ENCODE measurements around the gene UGT1A5. TPM values are rescaled to one million over a fixed set of nuclear protein-coding genes. Genes with fewer than 3 reads are reported as not detected.
A peak's percentile ranks its signal among the peaks of the same experiment; 100 is the strongest.

UGT1A5 gene
- total RNA-seq, 1 experiment from 2014 or later = not detected

GRCh38 chr2:233813236-233814055 lies 100.7 kb downstream of the UGT1A5 start (continued):
- TF ChIP-seq ZBTB33 (IDR thresholded peaks at IDR 0.05; ENCODE audit: extremely low read depth, insufficient replicate concordance, low read length) (no peak), SRF (IDR thresholded peaks at IDR 0.05; ENCODE audit: low read depth) (no peak), CEBPB (IDR thresholded peaks at IDR 0.05; ENCODE audit: low read depth) (no peak), YY1 (IDR thresholded peaks at IDR 0.05; ENCODE audit: extremely low read depth, insufficient replicate concordance, low read depth, low read length) (no peak), FOSL1 (IDR thresholded peaks at IDR 0.05; ENCODE audit: low read depth) (no peak), ZFX (IDR thresholded peaks at IDR 0.05) (no peak)

GRCh38 chr2:233814056-233814835 lies 101.5 kb downstream of the UGT1A5 start:
- no peaks in the 10 kb centered on the region for H3K27me3 ChIP-seq (ENCODE audit: insufficient read depth, low read length)
- H2AFZ ChIP-seq (ENCODE audit: low read depth, low read length, poor library complexity, severe bottlenecking) = no peak overlapping the region
- DNase-seq (ENCODE audit: low read depth, low spot score) (peak; percentile 24), ATAC-seq (peak; percentile 85)
- TF ChIP-seq ZBTB33 (IDR thresholded peaks at IDR 0.05; ENCODE audit: extremely low read depth, insufficient replicate concordance, low read length) = no peak
- peak; percentile 49 for TF ChIP-seq SP1 (IDR thresholded peaks at IDR 0.05; ENCODE audit: low read depth)
- TF ChIP-seq SRF (IDR thresholded peaks at IDR 0.05; ENCODE audit: low read depth) = no peak
- TF ChIP-seq REST (IDR thresholded peaks at IDR 0.05; ENCODE audit: low read depth) = no peak
- TF ChIP-seq CTCF (IDR thresholded peaks at IDR 0.05 in 2 of 3, conservative IDR thresholded peaks at IDR 0.05 in 1 of 3; ENCODE audit: borderline replicate concordance in 1 of 3, insufficient read depth in 1 of 3, low read depth in 2 of 3, low read length in 2 of 3) = 0 out of 6 replicates have a peak, but pooled peaks of 1 of the 3 experiments have one; percentile 8
- no peak for TF ChIP-seq CBX3 (IDR thresholded peaks at IDR 0.05; ENCODE audit: low read depth)
- TF ChIP-seq YY1 (IDR thresholded peaks at IDR 0.05; ENCODE audit: extremely low read depth, insufficient replicate concordance, low read depth, low read length) = peak; percentile 10
- H3K4me3 ChIP-seq (replicated peaks in 1 of 2; ENCODE audit: low read depth in 1 of 2, low read length in 2 of 2) = no peak overlapping the region
- H3K9ac ChIP-seq (ENCODE audit: low read length) = no peak overlapping the region
- no peaks in the 10 kb centered on the region for H3K9me3 ChIP-seq (ENCODE audit: control insufficient read depth in 1 of 2, insufficient read depth in 1 of 2, low read depth in 1 of 2, low read length in 2 of 2)
- ChIA-PET CTCF (no interaction called here), POLR2A (no interaction called here), RAD21 (ENCODE audit: low non-redundant PET in 1 of 2, low total read pairs in 2 of 2, uncharacterized antibody in 2 of 2, unreplicated experiment in 2 of 2) (no interaction called here)
- BruUV-seq (replicated peaks) = no TSS peak
- no peaks in the 10 kb centered on the region for H3K36me3 ChIP-seq (ENCODE audit: control insufficient read depth in 1 of 2, insufficient read depth in 2 of 2, low read length in 2 of 2)
- no peak overlapping the region for H3K4me2 ChIP-seq (ENCODE audit: low read length)
- no peaks in the 10 kb centered on the region for H3K4me1 ChIP-seq (ENCODE audit: control insufficient read depth in 1 of 2, insufficient read depth in 2 of 2, low read length in 2 of 2)
- no peaks in the 10 kb centered on the region for H4K20me1 ChIP-seq (ENCODE audit: insufficient read depth)
- no peak overlapping the region for H3K27ac ChIP-seq (ENCODE audit: low read depth, low read length)
- no peaks in the 10 kb centered on the region for H3K79me2 ChIP-seq (ENCODE audit: insufficient read depth, low read length)
- intact Hi-C loops (cut with micrococcal nuclease) = no loop called here
- H3K9me2 ChIP-seq (ENCODE audit: insufficient read depth) = no peaks in the 10 kb centered on the region

All from HCT116 (cell line).